CD4-positive, alpha-beta T cell treated with Interleukin-12 subunit alpha and Interleukin-12 subunit beta, for 1 hour (primary cell): ENCODE data around the gene POTEM.
"Not testable (repeated sequence)": the region's sequence is repeated elsewhere in the genome, so short reads cannot be mapped to it uniquely, and the experiment has no call there.

Experiments
- DNase-seq: peaks from one replicate; pipeline ENCODE4 v3.0.0-alpha.2; 2020

The POTEM gene

DNA sequence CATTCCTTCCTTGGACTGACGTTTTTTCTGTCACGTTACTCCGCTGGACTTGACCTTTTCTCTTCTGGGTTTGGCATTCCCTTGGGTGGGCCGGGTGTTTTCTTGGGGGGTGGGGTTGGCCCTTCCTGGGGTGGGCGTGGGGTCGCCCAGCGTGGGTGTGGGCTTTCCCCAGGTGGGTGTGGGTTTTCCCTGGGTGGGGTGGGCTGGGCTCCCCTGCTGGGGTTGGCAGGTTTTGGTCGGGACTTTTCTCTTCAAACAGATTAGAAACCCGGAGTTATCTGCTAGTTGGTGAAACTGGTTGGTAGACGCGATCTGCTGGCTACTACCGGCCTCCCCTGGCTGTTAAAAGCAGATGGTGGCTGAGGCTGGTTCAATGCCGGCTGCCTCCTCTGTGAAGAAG lies at the start of gene POTEM:
Gene POTEM, plus strand, starts transcription at position 301 of the 400 bp plus-strand sequence. Its CDS starts 52 bp downstream, at position 353.
- not testable (repeated sequence) for DNase-seq

DNA sequence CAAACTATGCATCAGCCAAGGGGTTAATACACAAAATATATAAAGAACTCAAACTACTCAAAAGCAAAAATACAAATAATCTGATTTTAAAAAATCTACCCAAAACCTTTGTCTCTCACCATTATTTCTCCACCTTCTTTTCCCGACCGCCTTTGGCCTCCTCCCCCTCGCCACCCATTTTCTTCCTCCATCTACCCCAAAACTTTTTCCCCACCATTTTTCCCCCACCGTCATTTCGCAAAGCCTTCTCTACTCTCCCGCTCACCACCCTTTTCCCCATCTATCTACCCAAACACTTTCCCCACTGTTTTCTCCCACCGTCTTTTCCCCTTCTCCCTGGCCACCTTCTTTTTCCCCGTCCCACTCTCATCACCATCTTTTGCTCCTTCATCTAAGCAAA lies 48.9 kb upstream of the POTEM start:
- DNase-seq: not testable (repeated sequence)

DNA sequence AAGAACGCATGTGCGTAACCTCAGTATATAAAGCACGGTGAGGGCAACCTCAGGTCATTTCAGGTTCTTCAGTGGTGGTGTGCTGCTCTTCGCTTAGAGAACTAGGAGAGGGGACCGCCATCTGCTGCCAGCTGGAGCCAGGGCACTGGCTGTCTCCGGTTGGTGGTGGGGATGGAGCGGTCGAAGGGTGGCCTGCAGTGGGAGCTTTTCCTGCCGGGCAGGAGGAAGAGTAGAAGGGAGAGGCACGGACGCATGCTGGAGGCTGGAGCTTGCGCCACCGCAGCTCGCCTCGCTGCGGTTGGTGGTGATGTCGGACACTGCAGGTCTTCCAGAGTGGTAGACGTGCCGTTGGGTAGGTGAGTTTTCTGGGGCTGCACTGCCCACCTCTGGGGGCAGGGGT lies 47.2 kb upstream of the POTEM start:
- not testable (repeated sequence) for DNase-seq

DNA sequence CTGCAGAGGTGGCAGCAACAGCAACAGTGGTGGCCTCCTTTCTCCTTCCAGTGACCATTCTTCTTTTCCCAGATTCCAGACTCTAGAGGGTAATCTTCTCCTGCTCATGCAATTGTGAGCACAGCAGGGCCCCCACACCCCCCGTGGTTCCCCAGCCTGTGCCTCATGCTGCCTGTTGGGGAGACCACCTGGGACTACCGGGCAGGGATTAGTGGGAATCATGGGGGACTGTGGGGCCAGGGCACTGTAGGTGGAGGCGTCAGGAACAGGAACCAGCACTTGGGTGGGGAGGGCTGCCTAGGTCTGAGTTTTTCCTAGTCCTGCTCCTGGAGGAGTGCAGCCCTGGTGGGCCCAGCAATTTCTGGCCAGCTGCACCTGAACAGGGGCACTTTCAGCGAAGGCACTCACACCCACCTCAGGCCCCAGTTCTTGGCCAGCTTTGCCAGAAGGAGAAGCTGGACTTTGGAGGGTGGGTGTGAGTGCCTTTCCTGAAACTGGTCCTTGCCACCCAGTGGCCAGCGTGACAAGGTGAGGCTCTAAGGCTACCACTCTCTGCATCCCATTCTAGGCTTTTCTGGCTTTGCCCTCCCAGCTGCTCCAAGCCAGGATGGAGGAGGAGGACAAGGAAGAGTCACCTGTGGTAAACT lies 46.1 kb upstream of the POTEM start:
- not testable (repeated sequence) for DNase-seq

DNA sequence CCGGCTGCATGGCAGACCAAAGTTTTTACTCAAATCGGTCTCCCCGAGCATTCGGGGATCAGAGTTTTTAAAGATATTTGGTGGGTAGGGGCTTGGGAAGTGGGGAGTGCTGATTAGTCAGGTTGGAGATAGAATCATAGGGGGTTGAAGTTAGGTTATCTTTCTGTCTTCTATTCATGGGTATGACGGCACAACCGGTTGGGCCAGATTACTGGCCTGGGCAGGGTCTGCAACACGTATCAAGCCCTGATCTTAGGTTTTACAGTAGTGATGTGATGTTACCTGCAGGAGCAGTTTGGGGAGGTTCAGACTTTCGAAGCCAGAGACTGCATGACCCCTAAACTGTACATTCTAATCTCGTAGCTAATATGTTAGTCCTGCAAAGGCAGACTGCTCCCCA lies 30.4 kb upstream of the POTEM start:
- not testable (repeated sequence) for DNase-seq

DNA sequence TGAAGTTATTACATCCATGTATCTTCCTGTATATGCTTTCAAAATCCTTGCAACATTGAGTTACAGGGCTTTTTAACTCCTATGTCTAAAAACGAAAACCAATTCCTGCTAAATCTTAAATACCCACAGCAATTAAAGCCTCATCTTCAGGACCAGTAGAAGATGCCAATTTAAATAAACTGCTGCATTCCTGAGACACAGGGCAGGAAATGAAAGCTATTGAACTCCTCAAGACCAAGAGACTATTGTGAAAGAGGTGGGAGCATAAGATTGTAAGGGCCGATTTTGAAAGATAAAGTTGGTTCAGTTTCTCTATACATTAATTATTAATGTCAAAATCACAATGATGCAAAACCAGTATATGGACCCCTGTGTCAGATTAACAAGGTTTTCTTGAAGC lies 28.5 kb upstream of the POTEM start:
- not testable (repeated sequence) for DNase-seq

DNA sequence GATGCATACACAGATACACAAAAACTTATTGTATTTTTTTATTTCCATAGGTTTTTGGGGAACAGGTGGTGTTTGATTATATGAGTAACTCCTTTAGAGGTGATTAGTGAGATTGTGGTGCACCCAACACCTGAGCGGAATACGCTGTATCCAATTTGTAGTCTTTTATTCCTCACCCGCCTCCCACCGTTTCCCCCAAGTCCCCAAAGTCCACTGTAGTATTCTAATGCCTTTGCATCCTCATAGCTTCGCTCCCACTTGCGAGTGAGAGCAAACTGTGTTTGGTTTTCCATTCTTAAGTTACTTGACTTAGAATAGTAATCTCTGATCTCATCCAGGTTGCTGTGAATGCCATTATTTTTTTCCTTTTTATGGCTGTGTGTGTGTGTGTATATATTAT lies 17.3 kb upstream of the POTEM start:
- DNase-seq: not testable (repeated sequence)

DNA sequence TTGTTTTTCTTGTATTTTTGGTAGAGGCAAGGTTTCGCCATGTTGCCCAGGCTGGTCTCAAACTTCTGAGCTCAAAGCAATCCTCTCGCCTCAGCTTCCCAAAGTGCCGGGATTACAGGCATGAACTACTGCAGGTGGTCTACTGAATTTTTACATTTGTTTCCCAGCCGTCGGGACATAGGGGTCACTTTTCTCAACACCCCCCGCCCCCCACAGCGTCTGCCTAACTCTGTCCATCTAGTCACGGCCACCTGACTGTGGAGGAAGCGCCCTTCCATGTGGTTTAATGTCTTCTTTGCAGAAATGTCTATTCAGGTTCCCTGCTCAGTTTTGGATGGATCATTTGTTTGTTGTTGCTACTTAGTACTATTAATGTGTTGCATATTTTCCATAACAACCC lies 14.1 kb upstream of the POTEM start:
- not testable (repeated sequence) for DNase-seq

DNA sequence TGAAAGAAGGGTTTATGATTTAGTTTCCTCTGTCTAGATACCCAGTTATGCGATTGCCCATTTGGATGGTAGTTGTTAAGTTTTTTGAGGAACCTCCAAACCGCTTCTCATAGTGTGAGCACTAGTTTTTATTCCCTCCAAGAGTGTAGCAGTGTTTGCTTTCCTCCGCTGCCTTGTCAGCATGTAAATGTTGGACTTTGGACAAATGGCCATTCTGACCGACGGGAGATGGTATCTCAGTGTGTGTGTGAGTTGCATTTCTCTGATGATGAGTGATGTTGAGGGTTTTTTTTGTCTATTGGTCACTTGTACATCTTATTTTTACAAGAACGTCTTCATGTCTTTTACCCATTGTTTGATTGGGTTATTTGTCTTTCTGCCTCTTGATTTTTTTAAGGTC lies 11.4 kb upstream of the POTEM start:
- DNase-seq: not testable (repeated sequence)

DNA sequence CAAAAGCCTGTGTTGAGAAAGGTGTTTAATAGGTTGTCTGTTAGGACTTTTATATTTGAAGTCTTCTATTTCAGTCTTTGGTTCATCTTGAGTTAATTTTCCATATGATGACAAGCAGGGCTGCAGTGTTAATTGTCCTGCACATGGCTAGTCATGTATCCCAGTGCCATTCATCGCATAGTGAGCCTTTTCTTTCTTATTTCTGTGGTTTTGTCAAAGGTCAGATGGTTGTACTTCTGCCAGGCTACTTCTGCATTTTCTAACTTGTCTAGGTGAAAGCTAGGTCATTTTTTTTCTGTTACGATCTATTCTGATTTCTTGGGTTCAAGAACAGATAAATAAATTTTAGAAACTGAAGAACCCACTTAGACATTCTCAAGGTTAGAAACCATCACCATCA lies 5.7 kb upstream of the POTEM start:
- not testable (repeated sequence) for DNase-seq

DNA sequence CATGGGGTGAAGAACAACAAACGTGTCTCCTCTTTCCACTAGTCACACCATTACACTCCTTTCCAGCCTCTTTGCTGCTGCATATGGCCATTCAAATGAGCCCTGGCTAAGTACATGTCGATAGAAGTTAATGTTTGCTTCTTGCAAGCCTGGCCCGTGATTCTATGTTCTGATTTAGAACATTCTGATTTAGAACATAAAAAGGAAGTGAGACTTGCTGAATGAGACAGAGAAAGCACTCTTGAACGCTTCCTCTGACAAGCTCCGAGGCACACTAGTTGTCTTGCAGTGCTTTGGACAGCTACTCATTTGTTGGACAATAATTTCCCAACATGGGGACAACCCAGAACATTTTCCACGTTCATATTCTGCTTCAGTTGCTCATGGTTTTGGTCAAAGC lies 5.1 kb upstream of the POTEM start:
- not testable (repeated sequence) for DNase-seq

DNA sequence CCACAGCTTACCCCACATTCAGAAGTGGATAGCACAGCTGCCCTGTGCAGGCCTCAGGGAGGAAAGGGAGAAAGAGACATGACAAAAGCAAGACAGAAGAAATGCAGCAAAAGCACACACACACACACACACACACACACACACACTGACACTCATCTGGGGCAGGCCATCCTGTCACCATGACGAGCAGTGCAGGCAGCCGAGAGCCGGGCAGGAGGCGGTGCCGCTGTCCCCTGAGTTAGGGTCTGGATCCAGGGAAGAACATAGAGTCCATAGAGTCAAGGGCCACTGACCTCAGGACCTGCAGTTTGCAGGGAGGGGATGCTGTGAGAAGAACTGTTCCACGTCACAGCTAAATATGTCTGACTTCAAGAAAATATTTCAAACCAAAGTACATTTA lies 4.0 kb upstream of the POTEM start:
- not testable (repeated sequence) for DNase-seq

DNA sequence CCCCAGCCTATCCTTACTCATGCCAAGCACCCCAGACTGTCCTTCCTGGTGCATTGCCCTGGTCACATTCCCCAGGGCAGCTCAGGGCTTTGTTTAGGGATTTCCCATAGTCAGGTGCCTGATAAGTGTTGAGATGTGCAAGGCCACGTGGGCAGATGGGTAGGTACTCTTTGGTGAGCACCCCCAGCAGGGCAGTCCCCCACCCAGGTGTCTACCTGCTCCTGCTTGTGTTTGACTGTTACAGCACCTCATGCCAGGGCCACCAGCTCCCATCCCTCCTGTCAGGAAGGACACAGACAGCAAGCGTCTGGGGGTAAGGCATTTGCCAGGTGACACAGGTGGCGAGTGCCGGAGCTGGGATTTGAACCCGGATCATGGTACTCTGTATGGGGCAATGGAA lies 2.4 kb upstream of the POTEM start:
- DNase-seq: not testable (repeated sequence)

DNA sequence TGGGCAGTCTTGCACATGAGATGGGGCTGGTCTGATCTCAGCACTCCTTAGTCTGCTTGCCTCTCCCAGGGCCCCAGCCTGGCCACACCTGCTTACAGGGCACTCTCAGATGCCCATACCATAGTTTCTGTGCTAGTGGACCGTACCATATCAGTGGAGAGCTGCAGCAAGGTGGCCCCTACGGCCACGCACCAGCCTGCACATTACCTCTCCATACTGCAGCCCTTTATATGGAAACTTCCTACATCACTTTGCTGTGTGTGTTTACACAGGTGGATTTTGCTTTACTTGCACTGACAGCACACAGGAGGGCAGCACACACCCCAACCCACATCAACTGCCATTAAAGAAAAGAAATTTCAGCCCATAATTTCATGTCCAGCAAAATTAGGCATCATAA lies 35.3 kb downstream of the POTEM start:
- DNase-seq: not testable (repeated sequence)

DNA sequence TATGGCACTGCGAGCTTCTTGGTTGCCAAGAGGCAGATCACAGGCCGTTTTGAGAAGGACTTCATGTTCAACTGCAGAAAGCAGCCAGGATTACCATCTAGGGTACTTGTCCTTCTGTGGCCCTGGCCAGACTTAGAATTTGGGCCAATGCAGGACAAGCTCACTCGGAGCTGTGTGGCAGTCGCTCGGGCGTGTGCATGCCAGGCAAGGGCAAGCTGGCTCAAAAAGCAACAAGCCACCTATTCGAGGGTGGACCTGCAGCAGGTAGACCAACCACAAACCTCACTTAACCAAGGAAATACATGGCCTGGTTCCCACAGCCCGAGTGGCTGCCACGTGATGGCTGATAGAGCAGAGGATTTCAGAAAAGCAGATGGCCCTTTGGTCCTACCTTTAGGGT lies 39.3 kb downstream of the POTEM start:
- DNase-seq: not testable (repeated sequence)

DNA sequence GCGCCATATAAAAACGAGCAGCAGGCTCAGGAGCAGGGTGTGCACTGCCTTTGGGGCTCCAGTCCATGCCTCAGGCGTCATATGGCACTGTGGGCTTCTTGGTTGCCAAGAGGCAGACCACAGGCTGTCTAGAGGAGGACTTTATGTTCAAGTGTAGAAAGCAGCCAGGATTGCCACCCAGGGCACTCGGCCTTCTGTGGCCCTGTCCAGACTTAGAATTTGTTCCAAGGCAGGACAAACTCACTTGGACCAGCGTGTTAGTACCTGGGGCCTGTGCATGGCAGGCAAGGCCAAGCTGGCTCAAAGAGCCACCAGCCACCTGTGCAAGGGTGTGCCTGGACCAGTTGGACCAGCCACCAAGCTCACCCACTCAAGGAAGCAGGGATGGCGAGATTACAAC lies 40.4 kb downstream of the POTEM start:
- DNase-seq: not testable (repeated sequence)

DNA sequence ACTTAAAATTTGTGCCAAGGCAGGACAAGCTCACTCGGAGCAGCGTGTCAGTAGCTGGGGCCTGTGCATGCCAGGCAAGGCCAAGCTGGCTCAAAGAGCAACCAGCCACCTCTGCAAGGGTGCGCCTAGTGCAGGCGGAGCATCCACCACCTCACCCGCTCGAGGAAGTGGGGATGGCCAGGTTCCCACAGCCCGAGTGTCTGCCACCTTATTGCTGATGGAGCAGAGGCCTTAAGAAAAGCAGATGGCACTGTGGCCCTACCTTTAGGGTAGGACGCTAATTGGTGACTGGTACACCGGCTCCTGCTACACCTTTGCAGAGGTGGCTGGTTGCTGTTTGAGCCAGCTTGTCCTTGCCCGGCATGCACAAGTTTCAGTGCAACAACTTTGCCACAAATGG lies 43.8 kb downstream of the POTEM start:
- DNase-seq: not testable (repeated sequence)

DNA sequence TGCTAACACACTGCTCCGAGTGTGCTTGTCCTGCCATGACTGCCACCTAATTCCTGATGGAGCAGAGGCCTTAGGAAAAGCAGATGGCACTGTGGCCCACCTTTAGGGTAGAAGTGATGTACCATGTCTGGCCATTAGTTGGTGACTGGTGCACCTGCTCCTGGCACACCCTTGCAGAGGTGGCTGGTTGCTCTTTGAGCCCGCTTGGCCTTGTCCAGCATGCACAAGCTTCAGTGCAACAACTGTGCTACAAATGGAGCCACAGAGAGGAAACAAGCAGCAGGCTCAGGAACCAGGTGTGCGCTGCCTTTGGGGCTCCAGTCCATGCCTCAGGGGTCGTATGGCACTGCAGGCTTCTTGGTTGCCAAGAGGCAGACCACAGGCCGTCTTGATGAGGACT lies 44.5 kb downstream of the POTEM start:
- DNase-seq: not testable (repeated sequence)

DNA sequence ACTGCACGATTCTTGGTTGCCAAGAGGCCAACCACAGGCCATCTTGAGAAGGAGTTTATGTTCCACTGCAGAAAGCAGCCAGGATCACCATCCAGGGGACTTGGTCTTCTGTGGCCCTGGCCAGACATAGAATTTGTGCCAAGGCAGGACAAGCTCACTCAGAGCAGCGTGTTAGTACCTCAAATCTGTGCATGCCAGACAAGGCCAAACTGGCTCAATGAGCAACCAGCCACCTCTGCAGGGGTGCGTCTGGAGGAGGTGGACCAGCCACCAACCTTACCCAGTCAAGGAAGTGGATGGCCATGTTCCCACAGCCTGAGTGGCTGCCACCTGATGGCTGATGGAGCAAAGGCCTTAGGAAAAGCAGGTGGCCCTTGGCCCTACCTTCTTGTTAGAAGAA lies 48.0 kb downstream of the POTEM start:
- DNase-seq: not testable (repeated sequence)

DNA sequence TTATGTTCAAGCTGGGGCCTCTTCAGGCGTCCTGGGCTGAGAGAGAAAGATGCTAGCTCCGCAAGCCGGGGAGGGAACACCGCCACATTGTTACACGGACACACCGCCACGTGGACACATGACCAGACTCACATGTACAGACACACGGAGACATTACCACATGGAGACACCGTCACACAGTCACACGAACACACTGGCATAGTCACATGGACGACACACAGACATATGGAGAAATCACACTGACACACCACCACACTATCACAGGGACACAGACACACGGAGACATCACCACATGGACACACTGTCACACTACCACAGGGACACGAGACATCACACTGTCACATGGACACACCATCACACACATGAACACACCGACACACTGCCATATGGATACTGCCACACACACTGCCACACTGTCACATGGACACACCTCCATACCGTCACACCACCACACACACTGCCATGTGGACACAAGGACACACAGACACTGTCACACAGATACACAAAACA lies 57.9 kb downstream of the POTEM start:
- DNase-seq: not testable (repeated sequence)

DNA sequence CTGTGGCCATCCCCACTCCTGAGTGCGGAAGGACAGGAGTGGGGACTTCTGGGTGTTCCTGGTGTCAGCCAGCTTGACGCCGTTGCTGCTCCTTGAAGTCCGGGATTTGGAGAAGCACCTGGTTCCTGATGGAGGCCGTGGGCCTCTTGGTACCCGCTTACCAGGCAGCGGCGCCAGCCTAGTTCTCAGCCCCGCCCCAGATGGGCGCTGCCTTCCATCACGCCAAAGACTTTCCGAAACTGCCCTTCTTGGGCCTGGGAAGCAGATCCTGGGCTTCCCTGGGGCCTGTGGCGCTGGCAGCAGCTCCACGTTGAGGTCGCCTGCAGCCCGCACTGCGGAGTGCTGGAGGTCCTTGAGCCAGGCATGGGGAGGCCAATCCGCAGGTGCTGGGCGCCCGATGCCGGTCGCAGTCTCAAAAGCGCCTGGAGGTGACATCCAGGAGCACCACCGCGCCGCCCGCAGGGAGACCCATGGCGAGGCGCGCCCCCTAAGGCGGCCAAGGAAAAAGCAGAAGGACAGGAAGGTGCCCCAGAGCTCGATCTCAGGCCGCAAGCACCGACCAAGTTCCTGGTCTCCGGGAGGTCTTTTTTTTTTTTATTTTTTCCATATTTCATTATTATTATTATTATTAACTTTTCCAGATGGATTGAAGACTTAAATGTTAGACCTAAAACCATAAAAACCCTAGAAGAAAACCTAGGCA lies 59.6 kb downstream of the POTEM start:
- DNase-seq: not testable (repeated sequence)

DNA sequence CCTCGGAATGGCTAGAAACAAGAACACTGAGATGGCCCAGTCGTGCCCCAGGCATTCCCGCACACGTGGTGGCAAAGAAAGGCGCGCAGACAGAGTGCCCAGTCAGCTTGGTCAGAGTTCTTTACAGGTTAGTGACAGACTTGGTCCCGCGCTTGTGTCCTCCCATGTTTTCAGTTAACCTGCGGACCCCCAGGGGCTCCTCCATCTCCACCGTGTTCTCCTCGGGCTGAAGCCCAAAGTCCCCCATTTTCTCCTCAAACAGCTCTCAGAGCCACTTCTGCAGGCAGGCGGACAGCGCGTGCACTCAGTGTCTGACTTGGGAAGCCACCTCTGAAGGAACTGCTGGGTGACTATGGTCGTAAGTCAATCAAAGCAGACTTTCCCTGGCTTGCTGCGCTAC lies 60.7 kb downstream of the POTEM start:
- DNase-seq: not testable (repeated sequence)

DNA sequence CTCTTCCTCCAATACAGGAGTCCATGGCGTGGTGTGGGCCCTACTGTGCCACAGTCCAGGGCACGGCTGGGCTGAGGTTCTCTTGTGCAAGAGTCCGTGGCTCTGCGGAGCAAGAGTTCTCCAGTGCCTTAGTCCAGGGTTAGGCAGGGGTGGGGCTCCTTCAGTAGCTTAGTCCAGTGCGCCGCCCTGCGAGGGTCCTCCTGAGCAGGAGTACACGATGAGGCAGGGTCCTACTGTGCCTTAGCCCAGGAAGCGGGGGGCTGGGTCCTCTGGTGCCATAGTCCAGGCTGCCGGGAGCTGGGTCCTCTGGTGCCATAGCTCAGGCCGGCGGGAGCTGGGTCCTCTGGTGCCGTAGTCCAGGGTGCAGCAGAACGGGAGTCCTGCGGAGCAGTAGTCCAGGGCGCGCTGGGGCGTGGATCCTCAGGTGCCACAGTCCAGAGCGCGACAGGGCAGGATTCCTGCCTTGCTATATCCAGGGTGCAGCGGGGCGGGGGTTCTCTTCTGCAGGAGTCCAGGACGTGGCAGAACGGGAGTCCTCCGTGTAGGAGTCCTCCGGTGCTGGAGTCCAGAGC lies 69.7 kb downstream of the POTEM start:
- not testable (repeated sequence) for DNase-seq
